ENCODE measurements around the gene TAS2R7. TPM values are rescaled to one million over a fixed set of nuclear protein-coding genes. Genes with fewer than 3 reads are reported as not detected.

Gene TAS2R7
- total RNA-seq, 1 experiment from 2014 or later, result not detected

DNA sequence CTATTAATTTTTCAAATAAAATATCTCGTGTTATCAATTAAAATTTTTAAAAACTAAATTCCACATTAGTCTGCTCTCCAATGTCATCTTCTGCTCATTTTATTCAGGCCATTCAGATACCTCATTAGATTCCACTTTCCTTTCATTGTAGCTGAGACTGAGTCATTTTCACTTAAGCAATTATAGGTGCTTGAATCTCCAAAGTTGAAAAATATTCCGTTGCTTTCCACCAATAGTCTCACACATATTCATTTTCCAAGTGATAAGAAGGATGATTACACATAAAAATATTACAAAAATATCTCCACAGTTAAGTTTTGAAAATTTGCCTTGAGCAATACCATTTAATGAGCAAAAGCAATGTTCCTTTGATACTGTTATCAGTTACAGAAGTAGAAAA lies 42.8 kb downstream of the TAS2R7 start:
- in situ Hi-C loops (cut with HindIII; ENCODE audit: low pct_unique_long_range_greater_than_20kb, low sequenced_read_pairs), result no loop called here

GRCh38 chr12:10756194-10756593 lies 46.2 kb downstream of the TAS2R7 start:
- no peak for DNase-seq (ENCODE audit: low read depth, low spot score)
- in situ Hi-C loops (cut with HindIII; ENCODE audit: low pct_unique_long_range_greater_than_20kb, low sequenced_read_pairs), result no loop called here

More for the DNA sequence above, 42.8 kb downstream of the TAS2R7 start:
- no peak for DNase-seq (ENCODE audit: low read depth, low spot score)

DNA sequence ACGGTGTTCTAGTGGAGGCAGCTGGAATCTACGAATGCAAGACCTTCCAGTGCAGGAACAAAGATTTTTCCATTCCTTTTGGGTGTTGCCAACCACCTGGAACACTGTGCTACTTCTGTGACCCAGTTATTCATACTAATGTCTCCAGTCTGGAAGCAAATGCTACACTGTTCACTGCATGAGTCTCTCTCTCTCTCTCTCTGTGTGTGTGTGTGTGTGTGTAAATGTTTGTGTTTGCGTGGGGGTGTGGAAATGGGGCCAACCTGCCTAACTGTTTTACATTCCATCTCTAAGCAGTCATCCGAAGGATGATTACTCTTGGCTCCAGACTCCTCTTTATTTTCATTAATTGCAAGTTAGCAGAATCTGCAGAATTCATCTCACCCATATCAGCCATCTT lies 49.4 kb downstream of the TAS2R7 start:
- DNase-seq (ENCODE audit: low read depth, low spot score), result no peak
- in situ Hi-C loops (cut with HindIII; ENCODE audit: low pct_unique_long_range_greater_than_20kb, low sequenced_read_pairs), result no loop called here

Small RNA genes lying within 50 kb of the gene (small RNA-seq; reads per million reads assigned to genes)
- gene PRR4, result 0 to 0.02 reads per million in 2 experiments

Other genes with a start within 250 kb of the TAS2R7 start
- gene MAGOHB, start 189.0 kb downstream of the TAS2R7 start, total RNA-seq (2014; rRNA removed; shearing (Covaris generic)), result 62.0 and 66.9 TPM in 2 replicates
- 0.05 TPM in 1 of 2 replicates, not detected in the other for gene STYK1, start 128.6 kb downstream of the TAS2R7 start, total RNA-seq (2014; rRNA removed; shearing (Covaris generic))
- 55.1 and 64.7 TPM in 2 replicates for gene YBX3, start 79.3 kb downstream of the TAS2R7 start, total RNA-seq (2014; rRNA removed; shearing (Covaris generic))
- gene TAS2R8, start 4.7 kb upstream of the TAS2R7 start, total RNA-seq (2014; rRNA removed; shearing (Covaris generic)), result not detected in 2 replicates
- not detected in 2 replicates for gene TAS2R9, start 7.5 kb upstream of the TAS2R7 start, total RNA-seq (2014; rRNA removed; shearing (Covaris generic))
- gene TAS2R10, start 23.7 kb upstream of the TAS2R7 start, total RNA-seq (2014; rRNA removed; shearing (Covaris generic)), result 0.13 and 0.98 TPM in 2 replicates
- gene PRR4, start 46.8 kb upstream of the TAS2R7 start, total RNA-seq (2014; rRNA removed; shearing (Covaris generic)), result 3.2 and 4.6 TPM in 2 replicates
- gene PRH1, start 81.6 kb upstream of the TAS2R7 start, total RNA-seq (2014; rRNA removed; shearing (Covaris generic)), result 8.8 and 11.5 TPM in 2 replicates
- 0.18 TPM in 1 of 2 replicates, not detected in the other for gene TAS2R13, start 106.9 kb upstream of the TAS2R7 start, total RNA-seq (2014; rRNA removed; shearing (Covaris generic))
- gene PRH2, start 126.6 kb upstream of the TAS2R7 start, total RNA-seq (2014; rRNA removed; shearing (Covaris generic)), result 0.26 TPM in 1 of 2 replicates, not detected in the other
- 1.6 and 1.8 TPM in 2 replicates for gene TAS2R14, start 136.6 kb upstream of the TAS2R7 start, total RNA-seq (2014; rRNA removed; shearing (Covaris generic))
- 1.3 TPM in 1 of 2 replicates, not detected in the other for gene TAS2R50, start 184.3 kb upstream of the TAS2R7 start, total RNA-seq (2014; rRNA removed; shearing (Covaris generic))
- gene TAS2R20, start 195.7 kb upstream of the TAS2R7 start, total RNA-seq (2014; rRNA removed; shearing (Covaris generic)), result 1.1 and 1.3 TPM in 2 replicates
- gene TAS2R19, start 220.0 kb upstream of the TAS2R7 start, total RNA-seq (2014; rRNA removed; shearing (Covaris generic)), result 0.32 and 0.55 TPM in 2 replicates
- 0.98 and 1.7 TPM in 2 replicates for gene TAS2R31, start 228.8 kb upstream of the TAS2R7 start, total RNA-seq (2014; rRNA removed; shearing (Covaris generic))